HCT116 (cell line): ENCODE measurements around the gene ISG20. TPM values are rescaled to one million over a fixed set of nuclear protein-coding genes. Genes with fewer than 3 reads are reported as not detected.

Source experiments
- ATAC-seq: fragments of 200-7000 bp; cut with Tn5 transposase; 2 replicates; pipeline ENCODE4 v1.9.1; 2020; ENCODE audit warnings: mild to moderate bottlenecking, moderate library complexity
- BruUV-seq: library from RNA; stranded (reverse); fragments of 400-500 nt; replicated peaks from 2 replicates; lab custom pipeline; 2021; lab: Mats Ljungman, UMichigan
- CTCF ChIA-PET: fragments of 300-600 bp; sonication (Branson Sonifier 250); formaldehyde crosslinking; loops from one replicate; lab custom pipeline; 2021; ENCODE audit warnings: antibody characterized with exemption; lab: Charles Lee
- POLR2A ChIA-PET: fragments of 300-600, 350-600 bp; sonication (Branson Sonifier 250); formaldehyde crosslinking; loops from one replicate; lab custom pipeline; 2021; ENCODE audit warnings: antibody characterized with exemption; lab: Charles Lee
- RAD21 ChIA-PET, 2 experiments: fragments of 300-600 bp; sonication (Branson Sonifier 250); formaldehyde crosslinking; loops; one replicate each; lab custom pipeline; 2023; ENCODE audit warnings: low total read pairs in 2 of 2; ENCODE audit not compliant: uncharacterized antibody in 2 of 2, unreplicated experiment in 2 of 2, low non-redundant PET in 1 of 2; lab: Charles Lee
- DNase-seq: peaks from one replicate; pipeline ENCODE4 v3.0.0-alpha.2; 2010; ENCODE audit warnings: low read depth, low spot score
- H2AFZ ChIP-seq: fragments of 200-600 bp; shearing (Covaris generic), sonication (generic); 2 replicates; pipeline ENCODE4 v1.6.1; 2017; ENCODE audit warnings: low read depth, mixed run types, mixed read lengths, antibody characterized with exemption, low read length; ENCODE audit not compliant: poor library complexity, severe bottlenecking
- H3K27ac ChIP-seq: 2 replicates; pipeline ENCODE4 v1.5.1; 2012; ENCODE audit warnings: low read depth, low read length
- H3K27me3 ChIP-seq: fragments of 200-600 bp; sonication (generic); 2 replicates; pipeline ENCODE4 v1.6.1; 2016; ENCODE audit warnings: mixed run types, low read length, mixed read lengths; ENCODE audit not compliant: insufficient read depth
- H3K36me3 ChIP-seq, 2 experiments: fragments of 200-500 bp in 1 of 2; fragments of 200-600 bp in 1 of 2; sonication (Bioruptor generic) in 1 of 2; sonication (generic) in 1 of 2; 2 replicates each; pipeline versions ENCODE4 v1.5.1 to v1.6.1; 2014 to 2016; ENCODE audit warnings: low read length in 2 of 2, inconsistent platforms in 1 of 2, mixed read lengths in 1 of 2, mixed run types in 1 of 2; ENCODE audit not compliant: insufficient read depth in 2 of 2, control insufficient read depth in 1 of 2
- H3K4me1 ChIP-seq, 2 experiments: fragments of 200-600 bp in 1 of 2; sonication (generic) in 1 of 2; 2 replicates each; pipeline versions ENCODE4 v1.5.1 to v1.6.1; 2012 to 2017; ENCODE audit warnings: low read length in 2 of 2, inconsistent platforms in 1 of 2, mild to moderate bottlenecking in 1 of 2, mixed read lengths in 1 of 2, mixed run types in 1 of 2, moderate library complexity in 1 of 2; ENCODE audit not compliant: insufficient read depth in 2 of 2, control insufficient read depth in 1 of 2
- H3K4me2 ChIP-seq: fragments of 200-600 bp; sonication (generic); 2 replicates; pipeline ENCODE4 v1.6.1; 2017; ENCODE audit warnings: mixed run types, low read length, mixed read lengths
- H3K4me3 ChIP-seq, 2 experiments: fragments of 200-600 bp in 1 of 2; sonication (generic) in 1 of 2; replicated peaks in 1 of 2; 2 replicates each; pipeline ENCODE4 v1.5.1; 2011 to 2016; ENCODE audit warnings: low read length in 2 of 2, control low read depth in 1 of 2, low read depth in 1 of 2, mild to moderate bottlenecking in 1 of 2, mixed read lengths in 1 of 2, mixed run types in 1 of 2
- H3K79me2 ChIP-seq: fragments of 200-600 bp; sonication (generic); 2 replicates; pipeline ENCODE4 v1.6.1; 2017; ENCODE audit warnings: mild to moderate bottlenecking, mixed run types, low read length, moderate library complexity, mixed read lengths; ENCODE audit not compliant: insufficient read depth
- H3K9ac ChIP-seq: fragments of 200-600 bp; sonication (generic); 2 replicates; pipeline ENCODE4 v1.6.1; 2016; ENCODE audit warnings: low read length, mixed read lengths
- H3K9me2 ChIP-seq: fragments of 200-600 bp; sonication (generic), shearing (Covaris generic); 2 replicates; pipeline ENCODE4 v1.6.1; 2017; ENCODE audit warnings: mixed run types, mild to moderate bottlenecking, moderate library complexity; ENCODE audit not compliant: insufficient read depth
- H3K9me3 ChIP-seq, 2 experiments: fragments of 200-500 bp in 1 of 2; fragments of 200-600 bp in 1 of 2; sonication (Bioruptor generic) in 1 of 2; sonication (generic) in 1 of 2; 2 replicates each; pipeline ENCODE4 v1.6.1; 2014 to 2017; ENCODE audit warnings: low read length in 2 of 2, mixed read lengths in 2 of 2, inconsistent platforms in 1 of 2, low read depth in 1 of 2, mild to moderate bottlenecking in 1 of 2, mixed run types in 1 of 2, moderate library complexity in 1 of 2; ENCODE audit not compliant: control insufficient read depth in 1 of 2, insufficient read depth in 1 of 2
- H4K20me1 ChIP-seq: fragments of 200-600 bp; sonication (generic), shearing (Covaris generic); 2 replicates; pipeline ENCODE4 v1.6.1; 2017; ENCODE audit warnings: mixed run types, mild to moderate bottlenecking, moderate library complexity; ENCODE audit not compliant: insufficient read depth
- CBX3 ChIP-seq: IDR thresholded peaks from 2 replicates; pipeline ENCODE4 v1.6.1; 2012; ENCODE audit warnings: low read depth
- ELF1 ChIP-seq: IDR thresholded peaks from 2 replicates; pipeline ENCODE4 v1.6.1; 2012; ENCODE audit warnings: low read depth, borderline replicate concordance
- EZH2phosphoT487 ChIP-seq: fragments of 200-600 bp; IDR thresholded peaks from 2 replicates; pipeline ENCODE4 v1.6.1; 2018; ENCODE audit warnings: antibody characterized with exemption, borderline replicate concordance
- FOSL1 ChIP-seq: IDR thresholded peaks from 2 replicates; pipeline ENCODE4 v1.6.1; 2012; ENCODE audit warnings: low read depth
- POLR2A ChIP-seq: IDR thresholded peaks from 2 replicates; pipeline ENCODE4 v1.7.0; 2011; ENCODE audit warnings: borderline replicate concordance; ENCODE audit not compliant: insufficient read depth, insufficient read length; ENCODE audit errors: extremely low read depth
- POLR2AphosphoS5 ChIP-seq: IDR thresholded peaks from 2 replicates; pipeline ENCODE4 v1.6.1; 2011; ENCODE audit warnings: mild to moderate bottlenecking, low read depth, low read length, moderate library complexity
- RAD21 ChIP-seq: IDR thresholded peaks from 2 replicates; pipeline ENCODE4 v1.6.1; 2012; ENCODE audit warnings: low read depth, mild to moderate bottlenecking
- SIN3A ChIP-seq: IDR thresholded peaks from 2 replicates; pipeline ENCODE4 v1.6.1; 2012; ENCODE audit warnings: low read depth
- SP1 ChIP-seq: IDR thresholded peaks from 2 replicates; pipeline ENCODE4 v1.6.1; 2012; ENCODE audit warnings: low read depth
- SRF ChIP-seq: IDR thresholded peaks from 2 replicates; pipeline ENCODE4 v1.6.1; 2012; ENCODE audit warnings: low read depth
- YY1 ChIP-seq: IDR thresholded peaks from 2 replicates; pipeline ENCODE4 v1.6.1; 2011; ENCODE audit warnings: low read length, low read depth, moderate library complexity, mild to moderate bottlenecking; ENCODE audit not compliant: insufficient replicate concordance; ENCODE audit errors: extremely low read depth
- ZFX ChIP-seq: fragments of 450-650 bp; IDR thresholded peaks from 2 replicates; pipeline ENCODE4 v1.6.1; 2017
- intact Hi-C: fragments of 100-400 bp; cut with micrococcal nuclease; formaldehyde crosslinking; loops from 2 replicates; pipeline ENCODE4 v1.10.0; 2022
- total RNA-seq: library from RNA; stranded (reverse); gene quantifications from one replicate; pipeline ENCODE4 v1.2.1, GENCODE V29; 2021; ENCODE audit not compliant: unreplicated experiment
- TF ChIP-seq, protein P1 (sequence below): IDR thresholded peaks from 2 replicates; pipeline ENCODE4 v1.6.1; 2012; ENCODE audit warnings: low read depth
- TF ChIP-seq, protein P2 (sequence below), 3 experiments: fragments of 200-600 bp in 1 of 3; sonication (generic) in 1 of 3; IDR thresholded peaks in 2 of 3; conservative IDR thresholded peaks in 1 of 3; 2 replicates each; pipeline ENCODE4 v1.5.1; 2012 to 2017; ENCODE audit warnings: low read depth in 2 of 3, low read length in 2 of 3, antibody characterized with exemption in 1 of 3, borderline replicate concordance in 1 of 3, control low read depth in 1 of 3, mild to moderate bottlenecking in 1 of 3, mixed read lengths in 1 of 3, mixed run types in 1 of 3, moderate library complexity in 1 of 3; ENCODE audit not compliant: insufficient read depth in 1 of 3
- TF ChIP-seq, protein P3 (sequence below): IDR thresholded peaks from 2 replicates; pipeline ENCODE4 v1.6.1; 2011; ENCODE audit warnings: mild to moderate bottlenecking, low read length, moderate library complexity; ENCODE audit not compliant: insufficient replicate concordance; ENCODE audit errors: extremely low read depth
- TF ChIP-seq, protein P4 (sequence below): IDR thresholded peaks from 2 replicates; pipeline ENCODE4 v1.6.1; 2012

Gene ISG20
- total RNA-seq, 1 experiment from 2014 or later, result 11.0 TPM

DNA sequence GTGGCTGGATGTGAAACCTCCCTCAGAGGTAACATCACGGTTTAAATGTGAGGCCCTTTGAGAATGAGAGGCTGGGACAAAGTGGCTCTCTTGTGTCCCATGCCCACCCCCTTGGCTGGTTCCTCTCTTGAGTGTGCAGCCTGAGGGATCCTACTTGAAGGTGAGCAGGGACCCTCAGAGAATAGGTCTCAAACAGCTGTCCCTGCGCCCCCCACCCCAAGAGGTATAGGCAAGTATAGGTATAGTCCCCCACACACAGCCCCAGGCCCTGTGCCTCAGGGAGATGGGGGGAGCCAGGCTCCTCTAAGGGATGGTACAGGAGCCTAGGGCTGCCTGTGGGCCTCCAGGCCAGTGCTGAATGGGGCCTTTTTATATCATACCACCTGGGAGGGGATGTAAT, 61.9 kb downstream of the ISG20 start:
- Histone ChIP-seq H3K4me1 (no peaks in the 10 kb centered on the region), H4K20me1 (no peaks in the 10 kb centered on the region), H3K9ac (no peak overlapping the region), H3K4me2 (no peak overlapping the region), H3K79me2 (no peaks in the 10 kb centered on the region), H3K9me3 (no peaks in the 10 kb centered on the region), H3K9me2 (no peaks in the 10 kb centered on the region), H3K36me3 (no peaks in the 10 kb centered on the region), H3K27me3 (peaks cover 45% of the 10 kb centered on the region), H2AFZ (no peak overlapping the region), H3K4me3 (no peak overlapping the region), H3K27ac (no peak overlapping the region)
- ATAC-seq (no peak), DNase-seq (no peak)
- ChIA-PET CTCF (interaction anchor here (1.2 kb wide), 1 partner anchor 44 kb away, joined by 4 read pairs; no protein-coding TSS in a partner anchor), POLR2A (no interaction called here), RAD21 (no interaction called here)
- TF ChIP-seq SRF (no peak), POLR2AphosphoS5 (no peak), SIN3A (no peak), YY1 (no peak), CBX3 (no peak), RAD21 (no peak), ELF1 (no peak), FOSL1 (no peak), EZH2phosphoT487 (no peak), SP1 (no peak), POLR2A (no peak), ZFX (no peak)
- TF ChIP-seq, protein P1, sequence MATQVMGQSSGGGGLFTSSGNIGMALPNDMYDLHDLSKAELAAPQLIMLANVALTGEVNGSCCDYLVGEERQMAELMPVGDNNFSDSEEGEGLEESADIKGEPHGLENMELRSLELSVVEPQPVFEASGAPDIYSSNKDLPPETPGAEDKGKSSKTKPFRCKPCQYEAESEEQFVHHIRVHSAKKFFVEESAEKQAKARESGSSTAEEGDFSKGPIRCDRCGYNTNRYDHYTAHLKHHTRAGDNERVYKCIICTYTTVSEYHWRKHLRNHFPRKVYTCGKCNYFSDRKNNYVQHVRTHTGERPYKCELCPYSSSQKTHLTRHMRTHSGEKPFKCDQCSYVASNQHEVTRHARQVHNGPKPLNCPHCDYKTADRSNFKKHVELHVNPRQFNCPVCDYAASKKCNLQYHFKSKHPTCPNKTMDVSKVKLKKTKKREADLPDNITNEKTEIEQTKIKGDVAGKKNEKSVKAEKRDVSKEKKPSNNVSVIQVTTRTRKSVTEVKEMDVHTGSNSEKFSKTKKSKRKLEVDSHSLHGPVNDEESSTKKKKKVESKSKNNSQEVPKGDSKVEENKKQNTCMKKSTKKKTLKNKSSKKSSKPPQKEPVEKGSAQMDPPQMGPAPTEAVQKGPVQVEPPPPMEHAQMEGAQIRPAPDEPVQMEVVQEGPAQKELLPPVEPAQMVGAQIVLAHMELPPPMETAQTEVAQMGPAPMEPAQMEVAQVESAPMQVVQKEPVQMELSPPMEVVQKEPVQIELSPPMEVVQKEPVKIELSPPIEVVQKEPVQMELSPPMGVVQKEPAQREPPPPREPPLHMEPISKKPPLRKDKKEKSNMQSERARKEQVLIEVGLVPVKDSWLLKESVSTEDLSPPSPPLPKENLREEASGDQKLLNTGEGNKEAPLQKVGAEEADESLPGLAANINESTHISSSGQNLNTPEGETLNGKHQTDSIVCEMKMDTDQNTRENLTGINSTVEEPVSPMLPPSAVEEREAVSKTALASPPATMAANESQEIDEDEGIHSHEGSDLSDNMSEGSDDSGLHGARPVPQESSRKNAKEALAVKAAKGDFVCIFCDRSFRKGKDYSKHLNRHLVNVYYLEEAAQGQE, result no peak
- TF ChIP-seq, protein P2, sequence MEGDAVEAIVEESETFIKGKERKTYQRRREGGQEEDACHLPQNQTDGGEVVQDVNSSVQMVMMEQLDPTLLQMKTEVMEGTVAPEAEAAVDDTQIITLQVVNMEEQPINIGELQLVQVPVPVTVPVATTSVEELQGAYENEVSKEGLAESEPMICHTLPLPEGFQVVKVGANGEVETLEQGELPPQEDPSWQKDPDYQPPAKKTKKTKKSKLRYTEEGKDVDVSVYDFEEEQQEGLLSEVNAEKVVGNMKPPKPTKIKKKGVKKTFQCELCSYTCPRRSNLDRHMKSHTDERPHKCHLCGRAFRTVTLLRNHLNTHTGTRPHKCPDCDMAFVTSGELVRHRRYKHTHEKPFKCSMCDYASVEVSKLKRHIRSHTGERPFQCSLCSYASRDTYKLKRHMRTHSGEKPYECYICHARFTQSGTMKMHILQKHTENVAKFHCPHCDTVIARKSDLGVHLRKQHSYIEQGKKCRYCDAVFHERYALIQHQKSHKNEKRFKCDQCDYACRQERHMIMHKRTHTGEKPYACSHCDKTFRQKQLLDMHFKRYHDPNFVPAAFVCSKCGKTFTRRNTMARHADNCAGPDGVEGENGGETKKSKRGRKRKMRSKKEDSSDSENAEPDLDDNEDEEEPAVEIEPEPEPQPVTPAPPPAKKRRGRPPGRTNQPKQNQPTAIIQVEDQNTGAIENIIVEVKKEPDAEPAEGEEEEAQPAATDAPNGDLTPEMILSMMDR (IDR thresholded peaks at IDR 0.05 in 2 of 3, conservative IDR thresholded peaks at IDR 0.05 in 1 of 3; ENCODE audit: borderline replicate concordance in 1 of 3, insufficient read depth in 1 of 3, low read depth in 2 of 3, low read length in 2 of 3), result no peak
- TF ChIP-seq, protein P3, sequence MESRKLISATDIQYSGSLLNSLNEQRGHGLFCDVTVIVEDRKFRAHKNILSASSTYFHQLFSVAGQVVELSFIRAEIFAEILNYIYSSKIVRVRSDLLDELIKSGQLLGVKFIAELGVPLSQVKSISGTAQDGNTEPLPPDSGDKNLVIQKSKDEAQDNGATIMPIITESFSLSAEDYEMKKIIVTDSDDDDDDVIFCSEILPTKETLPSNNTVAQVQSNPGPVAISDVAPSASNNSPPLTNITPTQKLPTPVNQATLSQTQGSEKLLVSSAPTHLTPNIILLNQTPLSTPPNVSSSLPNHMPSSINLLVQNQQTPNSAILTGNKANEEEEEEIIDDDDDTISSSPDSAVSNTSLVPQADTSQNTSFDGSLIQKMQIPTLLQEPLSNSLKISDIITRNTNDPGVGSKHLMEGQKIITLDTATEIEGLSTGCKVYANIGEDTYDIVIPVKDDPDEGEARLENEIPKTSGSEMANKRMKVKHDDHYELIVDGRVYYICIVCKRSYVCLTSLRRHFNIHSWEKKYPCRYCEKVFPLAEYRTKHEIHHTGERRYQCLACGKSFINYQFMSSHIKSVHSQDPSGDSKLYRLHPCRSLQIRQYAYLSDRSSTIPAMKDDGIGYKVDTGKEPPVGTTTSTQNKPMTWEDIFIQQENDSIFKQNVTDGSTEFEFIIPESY, result no peak
- TF ChIP-seq, protein P4, sequence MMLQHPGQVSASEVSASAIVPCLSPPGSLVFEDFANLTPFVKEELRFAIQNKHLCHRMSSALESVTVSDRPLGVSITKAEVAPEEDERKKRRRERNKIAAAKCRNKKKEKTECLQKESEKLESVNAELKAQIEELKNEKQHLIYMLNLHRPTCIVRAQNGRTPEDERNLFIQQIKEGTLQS, result no peak
- intact Hi-C loops, result loop anchor here (1.0 kb wide), 2 partner anchors 43 to 224 kb away; no protein-coding TSS in a partner anchor
- BruUV-seq, result no TSS peak
